ENCODE measurements around the gene MYO5C. TPM values are rescaled to one million over a fixed set of nuclear protein-coding genes. Genes with fewer than 3 reads are reported as not detected.
A peak's percentile ranks its signal among the peaks of the same experiment; 100 is the strongest.
"Not testable (repeated sequence)": the region's sequence is repeated elsewhere in the genome, so short reads cannot be mapped to it uniquely, and the experiment has no call there.

The MYO5C gene
- total RNA-seq, 1 experiment from 2014 or later: 1.3 TPM

GRCh38 chr15:52308446-52309153, 13.0 kb upstream of the MYO5C start:
- no peak for DNase-seq (ENCODE audit: low read depth)

- no peak for DNase-seq (ENCODE audit: low read depth)
Observed at GRCh38 chr15:52307847-52308246, 12.2 kb upstream of the MYO5C start.

- DNase-seq (ENCODE audit: low read depth): no peak
Observed at GRCh38 chr15:52306270-52306669, 10.7 kb upstream of the MYO5C start.

GRCh38 chr15:52303093-52303772, 7.6 kb upstream of the MYO5C start:
- no peak for DNase-seq (ENCODE audit: low read depth)

DNA sequence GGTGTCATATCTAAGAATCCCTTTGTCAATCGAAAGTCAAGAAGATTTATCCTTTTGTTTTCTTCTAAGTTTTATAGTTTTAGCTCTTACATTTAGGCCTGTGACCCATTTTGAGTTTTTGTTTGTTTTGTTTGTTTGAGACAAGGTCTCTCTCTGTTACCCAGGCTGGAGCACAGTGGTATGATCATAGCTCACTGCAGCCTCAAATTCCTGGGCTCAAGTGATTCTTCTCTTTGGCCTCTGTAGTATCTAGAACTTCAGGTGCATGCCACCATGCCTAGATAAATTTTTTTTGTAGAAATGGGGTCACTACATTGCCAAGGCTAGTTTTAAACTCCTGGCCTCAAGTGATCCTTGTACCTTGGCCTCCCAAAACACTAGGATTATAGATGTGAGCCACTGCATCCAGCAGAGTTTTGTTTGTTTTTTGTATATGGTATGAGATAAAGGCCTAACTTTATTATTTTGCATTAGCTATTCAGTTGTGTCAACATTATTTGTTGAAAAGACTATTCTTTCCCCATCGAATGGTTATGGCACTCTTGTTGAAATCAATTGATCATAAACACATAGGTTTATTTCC, 5.8 kb upstream of the MYO5C start:
- DNase-seq (ENCODE audit: low read depth): no peak

DNA sequence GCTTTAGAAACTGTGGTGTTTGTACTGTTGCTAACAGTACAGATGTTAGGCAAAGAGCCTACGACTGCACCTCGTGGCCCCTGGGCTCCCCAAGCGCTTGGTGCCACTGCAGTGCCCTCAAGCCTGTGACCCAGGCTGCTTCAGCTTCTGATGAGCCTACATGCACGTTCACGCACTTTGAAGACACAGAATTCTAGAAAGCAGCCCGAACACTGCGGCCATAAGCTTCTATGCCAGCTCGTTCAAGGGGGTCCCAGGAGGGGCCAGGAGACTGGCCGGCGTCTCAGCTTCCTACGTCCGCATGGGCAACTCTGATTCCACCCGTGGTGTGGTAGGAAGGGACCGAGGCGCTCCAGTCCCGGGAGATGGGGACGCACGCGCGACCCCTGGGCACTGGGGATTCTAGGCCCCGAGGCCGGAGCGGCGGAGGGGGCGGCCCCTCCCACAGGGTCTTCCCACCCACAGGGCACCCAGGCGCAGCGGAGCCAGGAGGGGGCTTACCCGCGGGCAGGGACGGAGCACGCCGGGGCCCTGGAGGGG, 653 bp downstream of the MYO5C start:
- DNase-seq (ENCODE audit: low read depth): peak; percentile 4

DNA sequence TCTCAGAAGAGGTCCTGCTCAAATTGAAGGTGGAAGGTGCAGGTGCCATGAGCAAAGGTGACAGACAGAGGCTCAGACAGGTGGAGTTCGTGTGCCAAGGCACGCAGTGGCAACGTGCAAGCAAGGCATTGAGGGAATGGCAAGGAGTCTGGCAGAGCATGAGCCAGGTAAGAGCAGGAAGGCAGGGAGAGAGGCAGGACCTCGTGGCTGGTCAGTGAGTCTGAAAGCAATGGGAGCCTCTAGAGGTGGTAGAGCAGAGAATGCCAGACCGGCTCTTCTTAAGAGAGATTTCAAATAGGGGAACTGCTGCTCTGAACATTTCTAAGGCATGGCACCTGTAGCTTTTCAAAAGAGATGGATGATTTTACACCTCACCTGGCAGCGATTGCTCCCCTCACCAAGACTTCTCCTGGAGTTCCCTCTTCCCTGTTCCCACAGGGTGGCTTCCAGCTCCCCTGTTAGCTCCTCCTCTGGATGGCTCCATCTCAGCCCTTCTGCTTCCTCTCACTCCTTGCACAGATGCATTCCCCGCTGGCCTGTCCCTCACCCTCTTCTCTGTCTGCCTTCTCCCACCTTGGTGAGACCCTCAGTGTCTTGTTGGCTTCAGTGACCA, 2.7 kb downstream of the MYO5C start:
- no peak for DNase-seq (ENCODE audit: low read depth)

DNA sequence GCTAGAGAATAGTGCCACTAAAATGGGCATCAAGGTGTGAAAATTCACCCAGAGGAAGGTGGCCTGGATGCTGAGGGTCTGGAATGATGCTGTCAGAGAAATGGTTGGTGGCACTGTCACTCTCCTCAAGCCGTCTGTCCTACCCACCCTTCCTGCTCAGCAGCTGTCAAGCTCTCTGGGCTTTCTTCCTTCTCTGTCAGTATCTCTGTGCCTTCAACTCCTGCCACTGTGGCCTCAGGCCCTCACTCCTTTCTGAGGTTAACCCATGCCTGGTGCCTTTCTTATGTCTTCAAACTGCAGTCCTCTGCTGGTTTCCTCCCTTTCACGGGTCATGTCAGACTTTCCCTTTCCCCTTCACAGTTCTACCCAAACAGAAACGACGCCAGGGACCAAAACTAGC, 4.4 kb downstream of the MYO5C start:
- DNase-seq (ENCODE audit: low read depth): no peak

DNA sequence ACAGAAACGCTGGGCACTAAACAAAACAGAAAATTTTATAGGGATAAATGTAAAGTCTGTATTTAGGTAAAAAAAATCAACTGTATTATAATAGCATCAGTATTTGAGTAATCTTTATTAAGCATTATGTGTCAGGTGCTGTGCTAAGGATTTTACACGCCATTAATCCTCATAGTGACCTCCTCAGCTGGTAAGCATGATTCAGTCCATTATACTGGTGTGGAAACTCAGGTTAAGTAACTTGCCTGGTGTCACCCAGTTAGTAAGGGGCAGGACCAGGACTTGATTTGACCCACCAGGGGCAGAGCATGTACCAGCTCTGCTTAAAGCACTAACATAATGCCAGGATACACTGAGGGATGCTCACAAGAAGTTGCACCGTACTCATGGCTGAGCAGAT, 4.8 kb downstream of the MYO5C start:
- DNase-seq (ENCODE audit: low read depth): no peak

- DNase-seq (ENCODE audit: low read depth): no peak
Observed at GRCh38 chr15:52290329-52290728, 5.3 kb downstream of the MYO5C start.

- DNase-seq (ENCODE audit: low read depth): peak; percentile 64
Observed at GRCh38 chr15:52289629-52290081, 5.9 kb downstream of the MYO5C start.

DNA sequence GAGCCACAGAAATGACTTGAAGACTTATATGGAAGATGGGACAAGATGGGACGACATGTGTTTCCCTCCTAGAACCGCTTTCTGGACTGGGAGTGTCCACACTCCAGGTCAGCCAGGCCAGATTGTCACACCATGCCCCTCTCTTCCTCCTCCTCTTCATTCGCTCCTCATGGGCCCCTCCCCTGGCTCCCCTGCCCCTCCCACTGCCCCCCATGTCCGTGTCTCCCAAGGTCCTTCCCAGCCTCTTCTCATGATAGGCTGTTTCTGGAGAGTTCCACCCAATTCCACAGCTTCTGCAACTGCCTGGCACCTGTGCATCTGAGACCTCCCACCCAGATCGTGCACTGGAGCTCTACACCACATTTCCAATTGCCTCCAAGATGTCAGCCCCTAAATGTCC, 6.6 kb downstream of the MYO5C start:
- DNase-seq (ENCODE audit: low read depth): no peak

- DNase-seq (ENCODE audit: low read depth): no peak
Observed at GRCh38 chr15:52288051-52288942, 7.3 kb downstream of the MYO5C start.

GRCh38 chr15:52287114-52287513, 8.5 kb downstream of the MYO5C start:
- no peak for DNase-seq (ENCODE audit: low read depth)

- DNase-seq (ENCODE audit: low read depth): not testable (repeated sequence)
Observed at GRCh38 chr15:52285941-52286340, 9.7 kb downstream of the MYO5C start.

- peak; percentile 42 for DNase-seq (ENCODE audit: low read depth)
Observed at GRCh38 chr15:52284164-52284563, 11.4 kb downstream of the MYO5C start.

DNA sequence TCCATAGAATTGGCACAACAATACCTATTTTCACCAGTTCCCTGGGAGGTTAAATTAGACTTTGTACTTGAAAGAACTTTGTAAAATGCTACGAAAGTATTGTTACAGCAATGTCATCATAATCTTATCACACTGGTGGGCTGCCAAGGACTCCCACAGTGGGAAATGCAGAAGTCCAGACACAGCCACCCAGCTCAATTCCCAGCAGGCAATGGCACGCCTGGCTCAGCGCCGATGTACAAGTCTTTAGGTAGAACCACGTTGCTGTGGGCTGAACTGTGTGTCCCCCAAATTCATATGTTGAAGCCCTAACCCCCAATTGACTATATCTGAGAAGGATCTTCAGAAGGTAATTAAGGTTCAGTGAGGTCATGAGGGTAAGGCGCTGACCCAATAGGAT, 12.3 kb downstream of the MYO5C start:
- DNase-seq (ENCODE audit: low read depth): no peak

GRCh38 chr15:52282418-52282817, 13.2 kb downstream of the MYO5C start:
- no peak for DNase-seq (ENCODE audit: low read depth)

DNA sequence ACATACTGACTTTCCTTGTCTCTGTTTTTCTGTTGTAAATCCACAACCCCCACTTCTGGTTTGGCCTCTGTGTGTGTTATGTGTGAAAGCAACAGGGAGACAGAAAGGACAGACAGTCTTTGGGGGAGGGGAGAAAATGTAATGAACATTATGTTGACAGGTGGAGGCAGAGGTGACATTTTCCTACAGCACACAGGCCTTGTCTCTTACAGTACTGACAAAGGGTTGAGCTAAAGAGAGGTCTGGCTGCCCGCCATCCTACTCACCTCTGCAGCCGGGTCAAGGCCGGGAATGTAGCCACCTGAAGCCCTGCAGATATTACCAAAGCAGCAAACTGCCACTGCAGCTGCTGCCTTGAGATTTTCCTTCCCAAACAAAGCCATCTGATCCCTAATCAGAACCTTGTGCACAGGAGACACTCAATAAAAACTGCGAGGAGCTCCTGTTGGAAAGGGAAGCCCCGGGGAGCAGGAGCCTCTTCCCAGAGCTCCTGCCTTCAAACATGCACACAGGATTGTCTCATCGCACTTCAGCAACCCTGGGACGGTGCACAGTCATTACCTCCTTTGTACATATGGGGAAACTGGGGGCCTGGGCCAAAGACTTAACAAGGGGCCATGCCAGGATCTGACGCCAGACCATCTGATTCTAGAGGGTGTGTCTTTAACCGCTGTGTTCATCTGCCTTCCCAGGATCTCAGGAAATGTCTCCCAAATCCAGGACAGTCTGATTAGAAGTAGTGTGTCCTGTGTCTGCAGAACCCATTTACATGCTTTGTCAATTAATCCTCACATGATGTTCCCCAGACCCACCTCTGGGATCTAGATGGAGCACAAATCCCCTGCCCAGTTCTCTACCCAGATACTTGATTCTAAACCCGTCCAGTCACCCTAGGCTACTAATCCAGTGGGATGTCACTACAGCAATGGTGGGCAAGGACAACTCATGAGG, 14.2 kb downstream of the MYO5C start:
- DNase-seq (ENCODE audit: low read depth): no peak
